D721Med (cell line): ENCODE measurements around the gene TRPM3.

Experiments
- DNase-seq: peaks from one replicate; pipeline ENCODE4 v3.0.0; 2011; ENCODE audit warnings: low spot score; ENCODE audit not compliant: insufficient read length
- FAIRE-seq: peaks from 2 replicates; lab custom pipeline; 2011; peaks lifted over from hg19 to GRCh38; lab: Jason Lieb, UNC
- TF ChIP-seq, protein P1 (sequence below): IDR thresholded peaks from 2 replicates; pipeline ENCODE4 v1.5.1; 2012; ENCODE audit warnings: mild to moderate bottlenecking, control low read depth; ENCODE audit not compliant: insufficient read depth; ENCODE audit errors: missing control alignments

TRPM3 gene

GRCh38 chr9:70514273-70514672 is 607.1 kb downstream of the TRPM3 start:
- no peak for FAIRE-seq
- no peak for DNase-seq
- TF ChIP-seq, protein P1, sequence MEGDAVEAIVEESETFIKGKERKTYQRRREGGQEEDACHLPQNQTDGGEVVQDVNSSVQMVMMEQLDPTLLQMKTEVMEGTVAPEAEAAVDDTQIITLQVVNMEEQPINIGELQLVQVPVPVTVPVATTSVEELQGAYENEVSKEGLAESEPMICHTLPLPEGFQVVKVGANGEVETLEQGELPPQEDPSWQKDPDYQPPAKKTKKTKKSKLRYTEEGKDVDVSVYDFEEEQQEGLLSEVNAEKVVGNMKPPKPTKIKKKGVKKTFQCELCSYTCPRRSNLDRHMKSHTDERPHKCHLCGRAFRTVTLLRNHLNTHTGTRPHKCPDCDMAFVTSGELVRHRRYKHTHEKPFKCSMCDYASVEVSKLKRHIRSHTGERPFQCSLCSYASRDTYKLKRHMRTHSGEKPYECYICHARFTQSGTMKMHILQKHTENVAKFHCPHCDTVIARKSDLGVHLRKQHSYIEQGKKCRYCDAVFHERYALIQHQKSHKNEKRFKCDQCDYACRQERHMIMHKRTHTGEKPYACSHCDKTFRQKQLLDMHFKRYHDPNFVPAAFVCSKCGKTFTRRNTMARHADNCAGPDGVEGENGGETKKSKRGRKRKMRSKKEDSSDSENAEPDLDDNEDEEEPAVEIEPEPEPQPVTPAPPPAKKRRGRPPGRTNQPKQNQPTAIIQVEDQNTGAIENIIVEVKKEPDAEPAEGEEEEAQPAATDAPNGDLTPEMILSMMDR = no peak

- FAIRE-seq = no peak
- TF ChIP-seq, protein P1 = no peak
Measured at GRCh38 chr9:70511858-70512257, 609.6 kb downstream of the TRPM3 start.

DNA sequence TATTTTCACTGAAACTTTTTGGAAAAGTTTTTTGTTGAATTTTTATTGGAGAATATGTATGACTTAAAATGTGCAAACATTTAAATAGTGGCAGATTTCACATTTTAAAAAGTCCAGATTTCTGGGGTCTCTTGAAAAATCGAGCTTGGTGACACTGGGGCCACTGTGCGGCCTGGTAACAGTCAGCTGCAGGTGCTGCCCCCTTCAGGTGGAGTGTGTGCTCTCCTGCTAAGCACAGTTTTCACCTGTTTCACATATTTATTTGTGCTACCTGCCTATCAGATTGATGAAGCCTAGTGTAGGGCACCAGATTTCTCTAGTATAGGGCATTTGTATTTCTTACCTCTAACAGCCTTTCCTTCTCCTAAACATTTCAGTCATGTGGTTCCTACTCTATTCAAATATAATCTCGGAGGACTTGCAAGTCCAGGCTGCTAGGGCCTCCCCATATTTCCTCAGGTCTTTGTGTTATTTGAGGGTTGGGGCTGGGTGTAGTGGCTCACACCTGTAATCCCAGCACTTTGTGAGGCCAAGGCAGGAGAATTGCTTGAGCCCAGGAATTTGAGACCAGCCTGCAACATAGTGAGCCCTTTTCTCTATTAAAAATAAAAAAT is 611.2 kb downstream of the TRPM3 start:
- TF ChIP-seq, protein P1 = peak; percentile 50
- FAIRE-seq = no peak
- no peak for DNase-seq

More at GRCh38 chr9:70511858-70512257, 609.6 kb downstream of the TRPM3 start:
- DNase-seq = no peak

GRCh38 chr9:70506159-70506558 is 615.3 kb downstream of the TRPM3 start:
- TF ChIP-seq, protein P1 = no peak
- DNase-seq (no peak), FAIRE-seq (no peak)

GRCh38 chr9:70504834-70505233 is 616.6 kb downstream of the TRPM3 start:
- TF ChIP-seq, protein P1 = no peak
- no peak for DNase-seq
- FAIRE-seq = no peak

GRCh38 chr9:70502690-70503089 is 618.7 kb downstream of the TRPM3 start:
- FAIRE-seq (no peak), DNase-seq (no peak)
- TF ChIP-seq, protein P1 = no peak

GRCh38 chr9:70500793-70501192 is 620.6 kb downstream of the TRPM3 start:
- no peak for FAIRE-seq
- no peak for DNase-seq
- TF ChIP-seq, protein P1 = no peak
